ENCODE results near the gene AIG1. TPM values are rescaled to one million over a fixed set of nuclear protein-coding genes. Genes with fewer than 3 reads are reported as not detected.

The AIG1 gene
- total and polyA plus RNA-seq, 2 donors (not counting 1 experiment from before 2014, with no cell fraction given) = 40.6 to 42.2 TPM

DNA sequence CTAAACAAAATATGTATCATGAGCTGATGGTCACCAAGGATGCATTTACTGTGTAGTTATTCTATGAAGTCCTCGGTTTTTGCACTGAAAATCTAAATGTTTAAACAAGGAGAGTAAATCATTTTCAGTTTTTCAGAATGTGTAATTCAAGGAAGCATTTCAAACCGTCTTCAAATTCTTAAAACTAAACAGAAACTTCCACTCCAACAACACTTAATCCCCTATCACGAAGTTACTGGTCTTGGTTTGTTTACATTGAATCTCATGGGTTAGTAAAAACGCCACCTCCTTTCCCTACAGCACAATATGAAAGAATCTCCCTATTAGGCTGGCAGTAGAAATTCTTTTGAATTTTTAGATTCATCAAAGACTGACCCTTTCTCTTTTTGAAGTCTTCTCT is 192.9 kb downstream of the AIG1 start:
- Histone ChIP-seq H3K27me3 (ENCODE audit: control insufficient read depth, insufficient read depth, low read length) (no peaks in the 10 kb centered on the region), H3K79me2 (ENCODE audit: control insufficient read depth, insufficient read depth, low read length) (no peaks in the 10 kb centered on the region), H3K4me2 (ENCODE audit: extremely low read depth, insufficient read depth, low read length) (peak overlapping the region; percentile 44), H4K20me1 (ENCODE audit: control insufficient read depth, extremely low read depth, insufficient read depth, low read length) (no peaks in the 10 kb centered on the region), H3K36me3 (ENCODE audit: control insufficient read depth, insufficient read depth, low read length) (no peaks in the 10 kb centered on the region), H3K27ac (ENCODE audit: insufficient read depth, low read length) (no peak overlapping the region), H3K4me1 (ENCODE audit: control insufficient read depth, extremely low read depth, insufficient read depth, low read length) (no peaks in the 10 kb centered on the region), H3K9ac (ENCODE audit: insufficient read depth, low read length) (no peak overlapping the region), H3K9me3 (ENCODE audit: control insufficient read depth, insufficient read depth, low read depth, low read length) (no peaks in the 10 kb centered on the region), H2AFZ (ENCODE audit: low read length) (peak overlapping the region; percentile 33), H3K4me3 (replicated peaks in 1 of 4; ENCODE audit: control extremely low read depth in 1 of 4, insufficient read depth in 1 of 4, low read depth in 3 of 4, low read length in 4 of 4) (no peak overlapping the region)
- DNase-seq (ENCODE audit: low read depth in 2 of 2) = peak in 1 of 2 donors; percentile 39
- TF ChIP-seq EZH2 (IDR thresholded peaks at IDR 0.05; ENCODE audit: low read length, missing control alignments) (no peak), CTCF (conservative IDR thresholded peaks at IDR 0.05 in 1 of 2, IDR thresholded peaks at IDR 0.05 in 1 of 2; ENCODE audit: low read depth in 1 of 2, low read length in 2 of 2) (no peak)

- TF ChIP-seq CTCF (conservative IDR thresholded peaks at IDR 0.05 in 1 of 2, IDR thresholded peaks at IDR 0.05 in 1 of 2; ENCODE audit: low read depth in 1 of 2, low read length in 2 of 2) (no peak), EZH2 (IDR thresholded peaks at IDR 0.05; ENCODE audit: low read length, missing control alignments) (no peak)
- no peak for DNase-seq (ENCODE audit: low read depth in 2 of 2)
- no peaks in the 10 kb centered on the region for H3K79me2 ChIP-seq (ENCODE audit: control insufficient read depth, insufficient read depth, low read length)
- no peaks in the 10 kb centered on the region for H3K36me3 ChIP-seq (ENCODE audit: control insufficient read depth, insufficient read depth, low read length)
- H3K27me3 ChIP-seq (ENCODE audit: control insufficient read depth, insufficient read depth, low read length) = no peaks in the 10 kb centered on the region
- H3K4me2 ChIP-seq (ENCODE audit: extremely low read depth, insufficient read depth, low read length) = no peak overlapping the region
- no peak overlapping the region for H2AFZ ChIP-seq (ENCODE audit: low read length)
- no peak overlapping the region for H3K9ac ChIP-seq (ENCODE audit: insufficient read depth, low read length)
- H3K27ac ChIP-seq (ENCODE audit: insufficient read depth, low read length) = no peak overlapping the region
- H3K4me1 ChIP-seq (ENCODE audit: control insufficient read depth, extremely low read depth, insufficient read depth, low read length) = no peaks in the 10 kb centered on the region
- H4K20me1 ChIP-seq (ENCODE audit: control insufficient read depth, extremely low read depth, insufficient read depth, low read length) = no peaks in the 10 kb centered on the region
- no peaks in the 10 kb centered on the region for H3K9me3 ChIP-seq (ENCODE audit: control insufficient read depth, insufficient read depth, low read depth, low read length)
- H3K4me3 ChIP-seq (replicated peaks in 1 of 4; ENCODE audit: control extremely low read depth in 1 of 4, insufficient read depth in 1 of 4, low read depth in 3 of 4, low read length in 4 of 4) = no peak overlapping the region
Measured at GRCh38 chr6:143258945-143259344, 198.3 kb downstream of the AIG1 start.

GRCh38 chr6:143260857-143261256 is 200.2 kb downstream of the AIG1 start:
- DNase-seq (ENCODE audit: low read depth in 2 of 2) = peak in 1 of 2 donors; percentile 60
- TF ChIP-seq CTCF (conservative IDR thresholded peaks at IDR 0.05 in 1 of 2, IDR thresholded peaks at IDR 0.05 in 1 of 2; ENCODE audit: low read depth in 1 of 2, low read length in 2 of 2) = no peak
- TF ChIP-seq EZH2 (IDR thresholded peaks at IDR 0.05; ENCODE audit: low read length, missing control alignments) = no peak
- Histone ChIP-seq H3K9me3 (ENCODE audit: control insufficient read depth, insufficient read depth, low read depth, low read length) (no peaks in the 10 kb centered on the region), H3K79me2 (ENCODE audit: control insufficient read depth, insufficient read depth, low read length) (no peaks in the 10 kb centered on the region), H3K4me2 (ENCODE audit: extremely low read depth, insufficient read depth, low read length) (no peak overlapping the region), H3K27me3 (ENCODE audit: control insufficient read depth, insufficient read depth, low read length) (no peaks in the 10 kb centered on the region), H3K9ac (ENCODE audit: insufficient read depth, low read length) (no peak overlapping the region), H3K4me3 (replicated peaks in 1 of 4; ENCODE audit: control extremely low read depth in 1 of 4, insufficient read depth in 1 of 4, low read depth in 3 of 4, low read length in 4 of 4) (no peak overlapping the region), H3K4me1 (ENCODE audit: control insufficient read depth, extremely low read depth, insufficient read depth, low read length) (no peaks in the 10 kb centered on the region), H3K36me3 (ENCODE audit: control insufficient read depth, insufficient read depth, low read length) (no peaks in the 10 kb centered on the region), H4K20me1 (ENCODE audit: control insufficient read depth, extremely low read depth, insufficient read depth, low read length) (no peaks in the 10 kb centered on the region), H2AFZ (ENCODE audit: low read length) (no peak overlapping the region), H3K27ac (ENCODE audit: insufficient read depth, low read length) (no peak overlapping the region)
